ENCODE data around the gene IL18. TPM values are rescaled to one million over a fixed set of nuclear protein-coding genes. Genes with fewer than 3 reads are reported as not detected.

The IL18 gene
- total and polyA plus RNA-seq, 2 of the 8 experiments (the other 6 are each of a cell fraction or from before 2014, with no cell fraction given): 0.29 to 0.84 TPM

DNA sequence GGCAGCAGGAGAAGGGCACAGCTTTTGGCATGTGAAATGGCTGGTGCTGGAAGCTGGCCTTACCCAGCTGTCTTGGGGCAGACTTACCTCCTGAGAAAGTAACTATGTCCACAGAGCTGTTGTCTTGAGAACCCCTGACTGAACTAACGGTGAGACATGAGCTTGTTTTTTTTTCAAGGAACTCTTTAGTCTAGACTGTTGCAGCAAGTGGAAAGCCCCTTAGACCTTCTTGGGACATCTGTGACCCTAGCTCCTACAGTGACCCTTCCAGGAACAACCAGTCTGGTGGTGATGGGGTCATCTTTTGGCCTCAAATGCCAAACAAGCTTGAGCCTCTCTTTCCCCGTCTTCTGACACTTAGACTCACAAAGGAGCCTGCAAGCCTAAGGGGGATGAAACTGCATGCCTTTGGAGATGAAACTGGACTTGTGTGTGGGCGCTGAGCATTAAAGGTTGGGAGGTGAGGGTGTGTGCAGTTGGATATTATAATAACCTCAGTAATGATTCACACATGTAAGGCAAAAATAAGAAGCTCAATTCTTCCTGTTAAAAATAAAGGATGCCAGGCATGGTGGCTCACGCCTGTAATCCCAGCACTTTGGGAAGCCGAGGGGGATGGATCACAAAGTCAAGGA is 41.8 kb downstream of the IL18 start (continued):
- TF ChIP-seq, protein P1, sequence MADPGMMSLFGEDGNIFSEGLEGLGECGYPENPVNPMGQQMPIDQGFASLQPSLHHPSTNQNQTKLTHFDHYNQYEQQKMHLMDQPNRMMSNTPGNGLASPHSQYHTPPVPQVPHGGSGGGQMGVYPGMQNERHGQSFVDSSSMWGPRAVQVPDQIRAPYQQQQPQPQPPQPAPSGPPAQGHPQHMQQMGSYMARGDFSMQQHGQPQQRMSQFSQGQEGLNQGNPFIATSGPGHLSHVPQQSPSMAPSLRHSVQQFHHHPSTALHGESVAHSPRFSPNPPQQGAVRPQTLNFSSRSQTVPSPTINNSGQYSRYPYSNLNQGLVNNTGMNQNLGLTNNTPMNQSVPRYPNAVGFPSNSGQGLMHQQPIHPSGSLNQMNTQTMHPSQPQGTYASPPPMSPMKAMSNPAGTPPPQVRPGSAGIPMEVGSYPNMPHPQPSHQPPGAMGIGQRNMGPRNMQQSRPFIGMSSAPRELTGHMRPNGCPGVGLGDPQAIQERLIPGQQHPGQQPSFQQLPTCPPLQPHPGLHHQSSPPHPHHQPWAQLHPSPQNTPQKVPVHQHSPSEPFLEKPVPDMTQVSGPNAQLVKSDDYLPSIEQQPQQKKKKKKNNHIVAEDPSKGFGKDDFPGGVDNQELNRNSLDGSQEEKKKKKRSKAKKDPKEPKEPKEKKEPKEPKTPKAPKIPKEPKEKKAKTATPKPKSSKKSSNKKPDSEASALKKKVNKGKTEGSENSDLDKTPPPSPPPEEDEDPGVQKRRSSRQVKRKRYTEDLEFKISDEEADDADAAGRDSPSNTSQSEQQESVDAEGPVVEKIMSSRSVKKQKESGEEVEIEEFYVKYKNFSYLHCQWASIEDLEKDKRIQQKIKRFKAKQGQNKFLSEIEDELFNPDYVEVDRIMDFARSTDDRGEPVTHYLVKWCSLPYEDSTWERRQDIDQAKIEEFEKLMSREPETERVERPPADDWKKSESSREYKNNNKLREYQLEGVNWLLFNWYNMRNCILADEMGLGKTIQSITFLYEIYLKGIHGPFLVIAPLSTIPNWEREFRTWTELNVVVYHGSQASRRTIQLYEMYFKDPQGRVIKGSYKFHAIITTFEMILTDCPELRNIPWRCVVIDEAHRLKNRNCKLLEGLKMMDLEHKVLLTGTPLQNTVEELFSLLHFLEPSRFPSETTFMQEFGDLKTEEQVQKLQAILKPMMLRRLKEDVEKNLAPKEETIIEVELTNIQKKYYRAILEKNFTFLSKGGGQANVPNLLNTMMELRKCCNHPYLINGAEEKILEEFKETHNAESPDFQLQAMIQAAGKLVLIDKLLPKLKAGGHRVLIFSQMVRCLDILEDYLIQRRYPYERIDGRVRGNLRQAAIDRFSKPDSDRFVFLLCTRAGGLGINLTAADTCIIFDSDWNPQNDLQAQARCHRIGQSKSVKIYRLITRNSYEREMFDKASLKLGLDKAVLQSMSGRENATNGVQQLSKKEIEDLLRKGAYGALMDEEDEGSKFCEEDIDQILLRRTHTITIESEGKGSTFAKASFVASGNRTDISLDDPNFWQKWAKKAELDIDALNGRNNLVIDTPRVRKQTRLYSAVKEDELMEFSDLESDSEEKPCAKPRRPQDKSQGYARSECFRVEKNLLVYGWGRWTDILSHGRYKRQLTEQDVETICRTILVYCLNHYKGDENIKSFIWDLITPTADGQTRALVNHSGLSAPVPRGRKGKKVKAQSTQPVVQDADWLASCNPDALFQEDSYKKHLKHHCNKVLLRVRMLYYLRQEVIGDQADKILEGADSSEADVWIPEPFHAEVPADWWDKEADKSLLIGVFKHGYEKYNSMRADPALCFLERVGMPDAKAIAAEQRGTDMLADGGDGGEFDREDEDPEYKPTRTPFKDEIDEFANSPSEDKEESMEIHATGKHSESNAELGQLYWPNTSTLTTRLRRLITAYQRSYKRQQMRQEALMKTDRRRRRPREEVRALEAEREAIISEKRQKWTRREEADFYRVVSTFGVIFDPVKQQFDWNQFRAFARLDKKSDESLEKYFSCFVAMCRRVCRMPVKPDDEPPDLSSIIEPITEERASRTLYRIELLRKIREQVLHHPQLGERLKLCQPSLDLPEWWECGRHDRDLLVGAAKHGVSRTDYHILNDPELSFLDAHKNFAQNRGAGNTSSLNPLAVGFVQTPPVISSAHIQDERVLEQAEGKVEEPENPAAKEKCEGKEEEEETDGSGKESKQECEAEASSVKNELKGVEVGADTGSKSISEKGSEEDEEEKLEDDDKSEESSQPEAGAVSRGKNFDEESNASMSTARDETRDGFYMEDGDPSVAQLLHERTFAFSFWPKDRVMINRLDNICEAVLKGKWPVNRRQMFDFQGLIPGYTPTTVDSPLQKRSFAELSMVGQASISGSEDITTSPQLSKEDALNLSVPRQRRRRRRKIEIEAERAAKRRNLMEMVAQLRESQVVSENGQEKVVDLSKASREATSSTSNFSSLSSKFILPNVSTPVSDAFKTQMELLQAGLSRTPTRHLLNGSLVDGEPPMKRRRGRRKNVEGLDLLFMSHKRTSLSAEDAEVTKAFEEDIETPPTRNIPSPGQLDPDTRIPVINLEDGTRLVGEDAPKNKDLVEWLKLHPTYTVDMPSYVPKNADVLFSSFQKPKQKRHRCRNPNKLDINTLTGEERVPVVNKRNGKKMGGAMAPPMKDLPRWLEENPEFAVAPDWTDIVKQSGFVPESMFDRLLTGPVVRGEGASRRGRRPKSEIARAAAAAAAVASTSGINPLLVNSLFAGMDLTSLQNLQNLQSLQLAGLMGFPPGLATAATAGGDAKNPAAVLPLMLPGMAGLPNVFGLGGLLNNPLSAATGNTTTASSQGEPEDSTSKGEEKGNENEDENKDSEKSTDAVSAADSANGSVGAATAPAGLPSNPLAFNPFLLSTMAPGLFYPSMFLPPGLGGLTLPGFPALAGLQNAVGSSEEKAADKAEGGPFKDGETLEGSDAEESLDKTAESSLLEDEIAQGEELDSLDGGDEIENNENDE (IDR thresholded peaks at IDR 0.05; ENCODE audit: insufficient replicate concordance, low read length): no peak
- TF ChIP-seq FOSL1 (IDR thresholded peaks at IDR 0.05; ENCODE audit: insufficient read depth, low read depth, low read length): no peak
- TF ChIP-seq BRCA1 (IDR thresholded peaks at IDR 0.05; ENCODE audit: low read depth, low read length): no peak
- no peak for TF ChIP-seq CTBP2 (IDR thresholded peaks at IDR 0.05; ENCODE audit: borderline replicate concordance, insufficient read depth, insufficient read length, low read length)
- no peak for TF ChIP-seq SP4 (IDR thresholded peaks at IDR 0.05; ENCODE audit: low read length)
- no peak for TF ChIP-seq CREB1 (IDR thresholded peaks at IDR 0.05)
- TF ChIP-seq ASH2L (IDR thresholded peaks at IDR 0.05; ENCODE audit: low read length): no peak
- no peak for TF ChIP-seq GABPA (IDR thresholded peaks at IDR 0.05; ENCODE audit: borderline replicate concordance, insufficient read depth, low read length)

Data from H1 (cell line).